Upper lobe of left lung (tissue), 4 donors: ENCODE data around the gene HSDL2.

Source experiments
- CTCF ChIP-seq, 6 experiments: fragments of 450-650 bp in 4 of 6; fragments of 200-600 bp in 2 of 6; sonication (generic) in 2 of 6; IDR thresholded peaks; one replicate each; pipeline ENCODE4 v1.5.1; 2016 to 2019; ENCODE audit warnings: antibody characterized with exemption in 6 of 6
- EP300 ChIP-seq, 4 donors: sonication (generic); formaldehyde crosslinking; IDR thresholded peaks; one replicate each; pipeline ENCODE4 v1.5.1; 2017; ENCODE audit warnings: antibody characterized with exemption in 4 of 4, control low read depth in 2 of 4
- POLR2A ChIP-seq, 4 donors: fragments of 450-650 bp; IDR thresholded peaks; one replicate each; pipeline ENCODE4 v1.5.1; 2016 to 2017; ENCODE audit warnings: antibody characterized with exemption in 4 of 4, mild to moderate bottlenecking in 2 of 4
- POLR2AphosphoS5 ChIP-seq, 2 donors: sonication (generic); formaldehyde crosslinking; IDR thresholded peaks; one replicate each; pipeline ENCODE4 v1.5.1; 2017; ENCODE audit warnings: antibody characterized with exemption in 2 of 2

- TF ChIP-seq CTCF (IDR thresholded peaks at IDR 0.05) (no peak), POLR2A (IDR thresholded peaks at IDR 0.05) (no peak), EP300 (IDR thresholded peaks at IDR 0.05) (no peak), POLR2AphosphoS5 (IDR thresholded peaks at IDR 0.05) (no peak)
Measured at GRCh38 chr9:112396872-112397271, 17.0 kb downstream of the HSDL2 start.
